ACC112 (cell line): ENCODE results near the gene CC2D1A.

Experiments
- H2AFZ ChIP-seq: fragments of 200-600 bp; sonication (generic); one replicate; pipeline ENCODE4 v1.6.0; 2017; ENCODE audit warnings: antibody characterized with exemption, low read length; ENCODE audit not compliant: unreplicated experiment
- H3K27ac ChIP-seq: fragments of 200-600 bp; sonication (generic); 2 replicates; pipeline ENCODE4 v1.5.1; 2014; ENCODE audit warnings: low read depth, mild to moderate bottlenecking, antibody characterized with exemption, low read length, moderate library complexity
- H3K27me3 ChIP-seq: fragments of 200-600 bp; sonication (generic); 2 replicates; pipeline ENCODE4 v1.6.1; 2014; ENCODE audit warnings: mild to moderate bottlenecking, antibody characterized with exemption, low read length, moderate library complexity, mixed read lengths; ENCODE audit not compliant: insufficient read depth
- H3K36me3 ChIP-seq: fragments of 200-600 bp; sonication (generic); 2 replicates; pipeline ENCODE4 v1.6.1; 2016; ENCODE audit warnings: mild to moderate bottlenecking, antibody characterized with exemption, low read length, moderate library complexity, mixed read lengths; ENCODE audit not compliant: insufficient read depth
- H3K4me1 ChIP-seq: fragments of 200-600 bp; sonication (generic); one replicate; pipeline ENCODE4 v1.6.1; 2016; ENCODE audit warnings: low read length, mixed read lengths; ENCODE audit not compliant: insufficient read depth, unreplicated experiment, control insufficient read depth
- H3K4me3 ChIP-seq: fragments of 200-600 bp; sonication (generic); 2 replicates; pipeline ENCODE4 v1.5.1; 2014; ENCODE audit warnings: mild to moderate bottlenecking, low read depth, low read length
- H3K79me2 ChIP-seq: fragments of 200-600 bp; sonication (generic); one replicate; pipeline ENCODE4 v1.6.0; 2016; ENCODE audit warnings: low read length; ENCODE audit not compliant: control insufficient read depth, unreplicated experiment, insufficient read depth

Gene CC2D1A

DNA sequence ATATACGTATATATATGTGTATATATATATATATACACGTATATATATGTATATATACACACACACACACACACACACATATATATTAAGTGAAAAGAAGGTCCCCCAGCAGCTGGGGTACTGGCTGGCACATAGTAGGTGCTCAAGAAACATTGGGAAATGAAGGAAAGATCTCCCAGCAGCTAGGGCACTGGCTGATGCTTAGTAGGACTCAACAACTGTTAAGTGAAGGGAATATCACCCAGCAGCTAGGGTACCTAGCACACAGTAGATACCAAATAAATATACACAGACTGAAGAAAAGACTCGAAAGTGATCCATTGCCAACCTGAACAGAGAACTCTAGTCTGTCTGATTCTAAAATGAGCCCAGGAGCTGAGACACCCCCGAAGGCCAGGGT is 20.0 kb downstream of the CC2D1A start:
- no peak overlapping the region for H3K4me3 ChIP-seq
- no peaks in the 10 kb centered on the region for H3K27me3 ChIP-seq
- peaks cover 8% of the 10 kb centered on the region for H3K36me3 ChIP-seq
- no peaks in the 10 kb centered on the region for H3K79me2 ChIP-seq
- no peak overlapping the region for H2AFZ ChIP-seq
- no peaks in the 10 kb centered on the region for H3K4me1 ChIP-seq
- H3K27ac ChIP-seq, result no peak overlapping the region

GRCh38 chr19:13926715-13927114 is 20.7 kb downstream of the CC2D1A start:
- Histone ChIP-seq H3K4me1 (no peaks in the 10 kb centered on the region), H3K27ac (no peak overlapping the region), H3K4me3 (no peak overlapping the region), H3K36me3 (peaks cover 1% of the 10 kb centered on the region; the same call in 1 of the 2 replicates), H3K27me3 (no peaks in the 10 kb centered on the region), H2AFZ (no peak overlapping the region), H3K79me2 (no peaks in the 10 kb centered on the region)

DNA sequence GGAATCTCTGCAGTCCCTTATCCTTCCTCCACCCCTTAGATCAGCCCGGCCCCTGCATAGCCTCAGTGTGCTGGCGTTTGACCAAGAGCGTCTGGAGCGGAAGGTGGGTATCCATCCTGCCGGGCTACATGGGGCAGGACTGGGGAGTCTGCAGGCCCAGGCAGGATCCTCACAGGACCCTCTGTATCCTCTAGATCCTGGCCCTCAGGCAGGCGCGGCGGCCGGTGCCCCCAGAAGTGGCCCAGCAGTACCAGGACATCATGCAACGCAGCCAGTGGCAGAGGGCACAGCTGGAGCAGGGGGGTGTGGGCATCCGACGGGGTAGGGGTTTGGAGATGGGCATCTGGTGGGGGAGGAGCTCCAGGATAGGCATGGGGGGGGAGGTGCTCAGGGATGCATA is 23.3 kb downstream of the CC2D1A start:
- no peak overlapping the region for H3K4me3 ChIP-seq
- no peaks in the 10 kb centered on the region for H3K4me1 ChIP-seq
- H3K36me3 ChIP-seq, result no peaks in the 10 kb centered on the region
- H3K79me2 ChIP-seq, result no peaks in the 10 kb centered on the region
- no peak overlapping the region for H2AFZ ChIP-seq
- H3K27me3 ChIP-seq, result no peaks in the 10 kb centered on the region
- H3K27ac ChIP-seq, result no peak overlapping the region

DNA sequence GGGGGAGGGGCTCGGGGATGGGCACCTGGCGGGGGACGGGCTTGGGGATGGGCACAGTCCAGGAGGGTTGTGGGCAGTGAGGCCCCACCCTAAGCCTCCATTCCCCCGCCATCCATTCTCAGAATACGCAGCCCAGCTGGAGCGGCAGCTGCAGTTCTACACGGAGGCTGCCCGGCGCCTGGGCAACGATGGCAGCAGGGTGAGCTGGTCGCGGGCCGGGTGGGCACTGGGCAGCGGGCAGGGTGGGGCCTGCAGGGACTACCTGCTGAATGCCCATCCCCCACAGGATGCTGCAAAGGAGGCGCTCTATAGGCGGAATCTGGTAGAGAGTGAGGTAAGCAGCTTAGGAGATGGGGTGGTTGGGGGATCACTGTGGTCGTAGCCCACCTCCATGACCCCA is 24.0 kb downstream of the CC2D1A start:
- Histone ChIP-seq H3K27me3 (no peaks in the 10 kb centered on the region), H3K4me1 (no peaks in the 10 kb centered on the region), H3K27ac (no peak overlapping the region), H3K79me2 (no peaks in the 10 kb centered on the region), H3K4me3 (no peak overlapping the region), H3K36me3 (no peaks in the 10 kb centered on the region), H2AFZ (no peak overlapping the region)

- no peaks in the 10 kb centered on the region for H3K36me3 ChIP-seq
- no peaks in the 10 kb centered on the region for H3K27me3 ChIP-seq
- no peak overlapping the region for H3K4me3 ChIP-seq
- no peak overlapping the region for H2AFZ ChIP-seq
- no peak overlapping the region for H3K27ac ChIP-seq
- H3K79me2 ChIP-seq, result no peaks in the 10 kb centered on the region
- H3K4me1 ChIP-seq, result no peaks in the 10 kb centered on the region
Observed at GRCh38 chr19:13930402-13930801, 24.4 kb downstream of the CC2D1A start.

GRCh38 chr19:13931391-13932148 is 25.6 kb downstream of the CC2D1A start:
- H3K27ac ChIP-seq, result no peak overlapping the region
- H3K36me3 ChIP-seq, result no peaks in the 10 kb centered on the region
- no peak overlapping the region for H2AFZ ChIP-seq
- no peaks in the 10 kb centered on the region for H3K79me2 ChIP-seq
- no peak overlapping the region for H3K4me3 ChIP-seq
- no peaks in the 10 kb centered on the region for H3K27me3 ChIP-seq
- H3K4me1 ChIP-seq, result no peaks in the 10 kb centered on the region

- Histone ChIP-seq H3K36me3 (no peaks in the 10 kb centered on the region), H3K4me1 (no peaks in the 10 kb centered on the region), H3K4me3 (no peak overlapping the region), H3K27me3 (no peaks in the 10 kb centered on the region), H2AFZ (no peak overlapping the region), H3K27ac (no peak overlapping the region), H3K79me2 (no peaks in the 10 kb centered on the region)
Observed at GRCh38 chr19:13932149-13932637, 26.2 kb downstream of the CC2D1A start.

DNA sequence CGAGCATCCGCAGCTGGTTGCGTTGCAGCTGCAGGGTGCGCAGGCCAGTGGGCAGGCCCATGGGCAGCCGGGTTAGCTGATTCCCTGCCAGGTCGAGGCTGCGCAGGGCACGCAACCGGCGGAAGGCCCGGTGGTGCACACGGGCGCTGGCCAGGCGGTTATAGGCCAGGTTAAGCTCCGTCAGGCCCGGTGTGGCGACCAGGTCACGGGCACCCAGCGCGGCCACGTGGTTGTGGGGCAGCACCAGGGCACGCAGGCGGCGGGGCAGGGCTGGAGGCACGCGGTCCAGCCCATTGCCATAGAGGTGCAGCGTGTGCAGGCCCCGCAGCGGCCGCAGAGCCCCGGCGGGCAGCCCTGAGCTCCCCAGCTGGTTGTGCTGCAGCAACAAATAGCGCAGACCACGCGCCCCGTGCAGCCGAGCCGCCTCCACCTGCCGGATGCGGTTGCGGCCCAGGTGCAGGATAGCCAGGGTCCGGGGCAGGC is 27.0 kb downstream of the CC2D1A start:
- H2AFZ ChIP-seq, result no peak overlapping the region
- no peaks in the 10 kb centered on the region for H3K79me2 ChIP-seq
- H3K27me3 ChIP-seq, result no peaks in the 10 kb centered on the region
- no peak overlapping the region for H3K27ac ChIP-seq
- no peaks in the 10 kb centered on the region for H3K36me3 ChIP-seq
- peaks cover 4% of the 10 kb centered on the region for H3K4me1 ChIP-seq
- H3K4me3 ChIP-seq, result no peak overlapping the region

- H3K27me3 ChIP-seq, result no peaks in the 10 kb centered on the region
- H3K4me1 ChIP-seq, result peaks cover 9% of the 10 kb centered on the region
- no peaks in the 10 kb centered on the region for H3K79me2 ChIP-seq
- no peak overlapping the region for H2AFZ ChIP-seq
- no peaks in the 10 kb centered on the region for H3K36me3 ChIP-seq
- no peak overlapping the region for H3K27ac ChIP-seq
- no peak overlapping the region for H3K4me3 ChIP-seq
Observed at GRCh38 chr19:13934785-13935109, 28.7 kb downstream of the CC2D1A start.

- Histone ChIP-seq H3K4me1 (peaks cover 9% of the 10 kb centered on the region), H3K27ac (no peak overlapping the region), H3K4me3 (no peak overlapping the region), H3K79me2 (no peaks in the 10 kb centered on the region), H3K27me3 (no peaks in the 10 kb centered on the region), H2AFZ (no peak overlapping the region), H3K36me3 (no peaks in the 10 kb centered on the region)
Observed at GRCh38 chr19:13935765-13936510, 29.9 kb downstream of the CC2D1A start.
